OCI-M2 (cell line): ENCODE measurements around the gene PCTP.

Experiments used
- DNase-seq: peaks from one replicate; lab custom pipeline; 2025; ENCODE audit not compliant: unreplicated experiment; lab: John Stamatoyannopoulos, UW

PCTP gene

DNA sequence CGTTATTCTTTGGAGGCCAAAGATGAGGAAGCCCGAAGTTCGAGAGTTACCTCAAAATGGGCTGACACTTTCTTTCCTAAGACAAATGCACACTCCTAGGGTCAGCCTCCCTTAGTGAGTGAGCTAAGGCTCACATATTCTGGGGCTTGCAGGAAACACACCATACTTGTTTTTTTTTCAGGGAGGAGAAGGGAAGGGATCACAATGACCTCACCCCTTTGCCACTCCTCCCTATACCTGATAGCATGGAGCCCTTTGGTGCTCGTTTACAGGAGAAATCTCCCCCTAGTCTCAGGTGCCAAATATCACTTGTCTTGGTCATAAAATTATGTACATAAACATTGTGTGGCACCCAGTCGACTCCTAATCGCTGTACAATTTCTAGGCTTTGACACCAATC lies 23.6 kb upstream of the PCTP start:
- DNase-seq: no peak

DNA sequence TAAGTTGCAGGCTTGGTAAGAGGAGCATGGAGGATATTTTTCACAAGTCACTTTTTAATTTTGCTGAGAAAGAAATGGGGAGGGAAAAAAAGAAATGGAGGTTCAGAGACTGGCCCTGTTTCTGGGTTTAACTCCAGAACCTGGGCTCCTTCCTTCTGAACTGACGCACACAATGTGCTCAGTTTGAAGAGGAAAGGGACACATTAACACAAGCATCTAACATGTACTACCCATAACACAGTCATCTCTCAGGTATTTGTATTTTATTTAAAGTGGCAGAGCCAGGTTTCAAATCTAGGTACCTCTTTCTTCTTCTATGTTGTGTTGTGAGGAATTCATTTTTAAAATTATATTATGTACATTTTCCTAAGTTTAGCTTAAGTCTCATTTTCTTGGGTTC lies 22.9 kb upstream of the PCTP start:
- DNase-seq: no peak

DNA sequence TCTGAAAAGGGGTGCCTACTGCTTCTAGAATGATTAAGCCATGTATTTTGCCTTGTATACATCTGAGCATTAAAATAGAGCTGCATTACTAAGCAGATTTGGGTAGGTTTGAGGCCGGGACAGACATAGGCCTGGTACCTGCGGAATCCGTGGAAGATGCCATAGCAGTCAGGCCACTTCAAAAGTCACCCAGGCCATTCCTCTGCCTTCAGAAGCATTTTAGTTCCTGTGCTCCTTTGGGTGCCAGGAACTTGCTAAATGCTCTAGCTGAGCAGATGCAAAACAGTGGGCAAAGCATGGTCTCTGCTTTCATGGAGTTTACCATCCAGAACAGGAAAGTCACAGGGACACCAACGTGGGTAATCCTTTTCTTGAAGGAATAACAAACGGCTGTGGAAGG lies 22.5 kb upstream of the PCTP start:
- no peak for DNase-seq

DNA sequence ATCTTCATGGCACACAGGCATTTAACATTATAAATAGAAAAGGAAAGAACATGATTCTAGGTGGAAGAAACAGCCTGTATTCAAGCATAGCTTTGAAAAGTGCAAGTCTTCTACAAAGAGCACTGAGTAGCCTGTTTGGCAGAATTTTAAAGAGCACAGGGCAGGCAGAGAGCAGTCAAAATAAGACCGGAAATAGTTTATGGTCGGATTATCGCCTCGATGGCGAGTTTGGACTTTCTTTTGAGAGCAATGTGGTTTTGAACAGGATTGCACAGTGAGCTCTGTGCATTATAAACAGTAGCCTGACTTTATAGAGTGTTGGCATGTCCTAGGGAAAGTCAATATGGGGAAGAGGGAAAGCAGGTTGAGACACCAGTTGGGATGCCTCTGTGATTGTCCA lies 22.0 kb upstream of the PCTP start:
- DNase-seq: no peak

DNA sequence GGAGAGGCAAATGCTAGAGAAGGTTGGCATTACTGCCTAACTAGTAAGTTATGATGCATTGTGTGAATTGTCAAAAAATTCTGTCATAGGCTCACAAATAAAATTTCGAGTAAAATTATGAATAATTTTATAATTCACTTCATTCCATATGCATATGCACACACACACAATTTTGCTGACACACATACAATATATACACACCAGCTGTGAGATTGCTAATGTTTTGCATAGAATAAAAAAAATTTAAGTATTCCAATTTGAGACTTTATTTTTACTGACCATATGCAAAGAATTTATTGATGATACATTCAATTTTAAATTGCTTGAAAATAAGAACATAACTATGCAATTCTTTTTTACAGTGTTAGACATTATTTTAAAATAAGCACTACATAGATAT lies 21.4 kb upstream of the PCTP start:
- no peak for DNase-seq

DNA sequence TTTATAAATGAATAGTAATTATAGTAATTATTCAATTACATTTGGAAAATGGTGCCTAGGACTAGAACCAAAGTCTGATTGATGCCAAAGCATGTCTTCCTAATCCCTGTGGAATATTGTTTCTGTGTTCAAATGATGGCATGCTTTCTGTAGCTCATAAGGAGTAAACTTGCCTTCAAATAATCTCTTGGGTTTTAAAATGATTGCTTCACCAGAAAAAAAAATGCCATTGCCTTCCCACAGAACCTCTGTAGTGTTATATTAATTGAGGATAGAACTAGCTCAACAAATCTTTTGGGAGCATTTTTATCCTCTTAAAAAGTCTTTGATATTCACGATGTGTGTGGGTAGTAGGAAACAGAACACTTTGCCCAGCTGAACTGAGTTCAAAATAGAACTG lies 20.5 kb upstream of the PCTP start:
- no peak for DNase-seq

DNA sequence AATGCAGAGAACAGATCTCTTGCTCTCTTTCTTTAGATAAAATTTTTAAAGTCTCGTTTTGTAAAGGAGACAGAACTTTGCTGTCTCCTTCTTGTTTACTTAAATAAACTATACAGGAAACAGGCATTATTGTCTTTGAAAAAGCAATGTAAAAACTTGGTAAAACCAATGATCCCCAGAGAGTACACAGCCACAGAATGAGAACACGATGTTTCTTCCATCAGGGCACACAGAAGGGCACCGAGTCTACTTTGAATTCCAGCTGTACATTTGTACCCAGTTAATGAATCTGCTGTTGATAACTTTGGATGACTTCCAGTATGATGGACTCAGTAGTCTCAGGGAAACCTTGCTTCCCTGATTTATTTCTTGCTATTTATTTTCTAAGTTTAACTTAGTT lies 20.0 kb upstream of the PCTP start:
- no peak for DNase-seq

DNA sequence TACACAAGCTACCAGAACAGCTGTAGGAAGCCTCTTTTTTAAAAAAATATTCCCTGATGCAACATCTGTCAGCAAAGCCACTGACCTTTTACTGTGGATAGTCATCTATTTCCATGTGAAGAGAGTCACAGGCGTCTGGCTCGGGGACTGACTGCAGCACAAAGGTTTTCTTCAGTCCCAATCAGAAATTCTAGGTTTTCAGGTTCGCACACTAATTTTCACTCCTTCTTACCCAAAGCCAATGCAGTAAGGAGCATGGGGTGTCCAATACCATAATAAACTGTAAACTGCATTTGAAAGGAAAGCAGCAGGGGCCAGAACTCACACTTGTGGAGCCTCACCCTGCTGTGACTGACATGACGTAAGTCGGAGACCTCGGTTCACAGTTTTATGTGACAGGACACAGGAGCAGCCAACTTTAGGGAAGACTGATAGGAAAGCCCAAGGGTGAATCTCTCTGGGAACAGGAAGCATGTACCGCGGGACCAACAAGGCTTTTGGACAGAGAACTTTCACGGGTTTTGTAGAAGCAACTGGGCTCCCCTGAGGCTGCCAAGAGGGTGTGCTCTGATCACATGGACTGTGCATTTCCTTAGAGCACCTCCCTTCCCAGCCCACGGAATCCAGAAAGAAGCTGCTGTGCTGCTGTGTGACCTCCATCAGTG lies 19.1 kb upstream of the PCTP start:
- no peak for DNase-seq

DNA sequence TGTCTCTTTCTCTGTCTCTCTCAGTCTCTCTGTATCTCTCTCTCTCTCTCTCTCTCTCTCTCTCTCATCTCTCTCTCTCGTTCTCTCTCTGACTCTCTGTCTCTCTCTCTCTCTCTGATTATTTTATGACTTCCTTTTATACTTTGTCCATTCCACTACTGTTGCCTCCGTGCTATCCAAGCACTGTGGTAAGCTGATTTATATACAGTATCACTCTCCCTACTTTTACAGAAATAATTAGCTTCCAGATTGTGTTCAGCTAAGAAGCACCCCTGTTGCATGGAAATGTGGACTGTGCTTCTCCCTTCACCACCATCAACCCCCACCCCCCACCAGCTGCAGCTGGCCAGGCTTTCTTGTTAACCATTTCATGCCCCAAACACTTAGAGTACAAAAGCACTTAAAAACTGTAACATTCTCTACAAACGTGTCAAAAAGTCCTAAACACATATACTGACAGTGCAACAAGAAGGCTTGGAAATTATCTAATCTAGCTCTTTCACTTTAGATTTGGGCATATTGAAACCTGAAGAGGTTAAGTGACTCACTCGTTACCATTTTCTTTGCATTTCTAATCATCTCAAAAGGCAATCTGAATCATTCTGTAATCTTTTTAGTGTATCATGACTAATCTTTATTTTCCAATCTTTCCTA lies 16.6 kb upstream of the PCTP start:
- DNase-seq: no peak

DNA sequence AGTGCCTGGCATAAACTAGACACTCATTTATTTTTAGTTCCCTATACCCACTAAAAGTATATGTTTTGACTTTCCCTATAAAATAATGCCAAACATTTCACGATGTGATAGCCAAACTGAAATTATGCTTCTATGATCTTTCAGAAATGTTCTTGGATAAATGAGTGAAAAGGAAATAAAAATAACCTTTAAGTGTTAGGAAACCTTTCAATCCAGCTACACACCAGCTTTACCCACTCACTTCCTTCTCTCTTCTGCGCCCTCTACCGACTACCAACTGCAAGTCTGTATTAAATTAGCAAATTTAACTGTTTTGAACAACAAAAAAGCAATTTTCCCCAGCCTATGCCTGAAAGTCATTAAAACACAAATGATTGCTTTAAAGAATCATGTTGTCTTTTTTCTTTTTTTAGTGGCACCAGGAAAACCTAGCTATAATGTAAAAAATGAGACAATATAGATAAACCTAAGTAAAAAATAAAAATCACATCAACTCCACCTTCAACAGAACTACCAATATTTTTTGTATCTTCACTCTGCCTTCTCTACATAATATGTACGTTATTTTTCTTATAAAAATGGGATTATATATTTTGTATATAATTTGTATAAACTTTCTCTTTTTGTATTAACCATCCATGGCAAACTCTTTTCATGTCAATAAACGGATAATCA lies 15.0 kb upstream of the PCTP start:
- DNase-seq: no peak

DNA sequence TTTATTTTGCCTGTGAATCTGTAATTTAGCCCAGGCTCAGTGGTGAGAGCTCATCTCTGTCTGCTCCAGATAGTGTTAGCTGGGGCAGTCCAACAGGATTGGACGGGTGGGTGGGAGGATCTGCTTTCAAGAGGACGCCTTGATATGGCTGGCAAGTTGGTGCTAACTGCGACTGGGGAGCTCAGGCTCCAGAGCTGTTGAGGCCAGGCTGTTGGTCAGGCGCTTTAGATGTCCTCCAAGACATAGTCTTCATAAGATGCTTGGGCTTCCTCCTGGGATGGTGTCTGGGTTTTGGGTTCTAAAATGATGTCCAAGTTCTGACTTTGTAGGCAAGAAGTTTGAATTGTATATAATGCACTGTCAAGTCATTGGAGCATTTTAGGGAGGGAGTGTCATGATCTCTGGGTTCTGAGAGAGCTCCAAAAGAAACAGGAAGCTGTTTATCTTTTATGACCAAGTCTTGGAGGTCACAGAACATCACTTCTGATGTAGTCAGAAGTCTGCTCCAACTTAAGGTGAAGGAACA lies 12.8 kb upstream of the PCTP start:
- DNase-seq: no peak

DNA sequence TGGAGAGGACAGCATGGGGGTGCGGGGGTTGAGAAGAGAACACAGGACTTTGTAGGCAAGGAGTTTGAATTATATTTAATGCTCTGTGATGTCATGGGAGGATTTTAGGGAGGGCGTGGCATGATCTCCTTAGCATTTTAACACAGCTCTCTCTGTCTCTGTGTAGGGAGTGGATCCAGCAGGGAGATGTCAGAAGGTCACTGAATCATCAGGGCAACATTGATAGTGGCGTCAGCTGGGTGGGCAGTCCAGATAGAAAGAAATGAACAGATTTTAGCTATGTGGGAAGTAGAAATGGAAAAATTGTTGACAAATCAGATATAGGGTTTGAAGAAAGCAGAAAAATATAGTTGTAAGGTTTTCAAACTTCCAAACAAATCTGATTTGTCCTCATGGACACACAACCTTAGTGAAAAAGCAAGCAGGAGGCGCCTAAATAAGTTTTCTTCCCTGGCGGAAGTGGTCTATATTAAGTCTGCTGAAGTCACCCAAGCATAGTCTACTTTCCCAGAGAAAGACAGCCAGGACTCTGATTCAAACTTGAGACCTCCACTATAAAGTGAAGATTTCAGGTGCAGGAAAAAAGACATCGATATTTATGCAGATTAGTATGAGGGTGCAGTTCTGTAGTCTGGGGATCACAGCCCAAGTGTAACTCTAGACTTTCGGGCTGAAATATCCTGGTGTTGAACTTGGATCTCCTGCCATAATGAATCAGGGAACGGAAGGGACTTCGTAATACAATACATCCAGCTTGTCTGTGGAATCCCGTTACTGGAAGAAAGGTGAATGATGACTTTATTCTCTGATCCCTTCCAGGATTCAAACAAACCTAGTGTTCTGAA lies 10.1 kb upstream of the PCTP start:
- DNase-seq: no peak

DNA sequence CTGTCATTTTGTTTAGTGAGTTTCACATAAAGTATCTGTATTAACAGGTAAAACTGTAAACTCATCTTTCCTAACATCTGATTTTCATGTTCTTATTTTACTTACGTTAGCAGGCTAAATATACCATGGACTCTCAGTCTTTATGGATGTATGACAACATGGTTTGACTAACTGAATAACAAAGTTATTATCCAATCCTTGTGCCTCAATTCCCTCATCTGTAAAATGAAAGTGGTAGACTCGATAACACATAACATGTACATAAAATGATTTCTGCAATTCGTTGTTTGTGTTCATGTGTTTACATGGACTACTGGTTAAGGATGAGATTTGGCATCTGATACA lies 9.5 kb upstream of the PCTP start:
- DNase-seq: no peak

DNA sequence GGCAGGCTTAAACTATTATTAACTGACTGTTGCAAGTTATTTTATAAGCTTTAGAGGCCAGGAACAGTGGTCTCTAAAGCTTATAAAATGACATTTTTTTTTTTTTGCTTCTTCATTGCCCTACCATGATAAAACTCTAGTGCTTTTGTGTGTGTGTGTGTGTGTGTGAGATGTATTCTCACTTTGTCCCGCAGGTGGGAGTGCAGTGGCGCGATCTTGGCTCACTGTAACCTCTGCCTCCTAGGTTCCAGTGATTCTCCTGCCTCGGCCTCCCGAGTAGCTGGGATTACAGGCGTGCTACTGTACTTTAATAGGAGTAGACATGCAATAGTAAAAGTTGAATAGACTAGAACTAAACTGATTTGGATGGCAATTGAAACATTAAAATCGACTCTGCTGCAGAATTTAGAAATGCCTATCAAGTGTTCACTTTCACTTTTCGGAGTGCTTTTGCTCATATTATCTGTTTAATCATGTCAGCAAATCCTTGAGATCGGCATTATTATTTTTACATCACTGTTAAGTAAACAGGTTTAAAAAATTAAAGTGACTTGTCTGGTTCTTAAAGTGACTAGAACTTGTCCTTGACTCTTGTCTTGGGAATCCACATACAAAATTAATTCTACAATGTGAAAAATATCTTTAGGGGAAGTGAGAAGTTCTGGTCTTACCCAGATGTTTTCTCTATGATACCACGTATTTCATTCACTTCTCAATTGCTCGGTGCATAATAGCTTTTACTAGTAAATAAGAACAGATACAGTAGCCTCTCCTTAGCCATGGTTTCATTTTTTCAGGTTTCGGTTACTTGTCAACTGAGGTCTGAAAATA lies 8.4 kb upstream of the PCTP start:
- no peak for DNase-seq

DNA sequence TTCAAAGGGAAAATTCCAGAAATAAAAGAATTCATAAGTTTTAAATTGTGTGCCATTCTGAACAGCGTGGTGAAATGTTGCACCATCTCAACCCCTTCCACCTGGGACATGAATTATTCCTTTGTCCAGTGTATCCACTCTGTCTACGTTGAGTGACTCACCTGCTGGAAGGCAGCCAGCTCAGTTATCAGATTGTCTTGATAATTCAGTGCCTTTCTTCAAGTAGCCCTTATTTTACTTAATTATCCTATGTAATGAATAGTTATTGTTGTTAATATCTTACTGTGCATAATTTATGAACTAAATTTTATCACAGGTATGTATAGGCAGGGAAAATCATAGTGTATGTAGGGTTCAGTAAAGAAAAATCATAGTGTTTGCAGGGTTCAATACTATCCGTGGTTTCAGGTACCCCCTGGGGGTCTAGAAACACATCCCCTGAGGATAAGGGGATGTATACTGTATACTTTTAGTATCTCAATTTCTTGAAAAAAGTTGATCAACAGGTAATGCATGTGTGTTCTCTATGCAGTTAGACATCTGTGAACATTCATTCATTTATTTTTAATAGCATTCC lies 7.7 kb upstream of the PCTP start:
- DNase-seq: no peak

DNA sequence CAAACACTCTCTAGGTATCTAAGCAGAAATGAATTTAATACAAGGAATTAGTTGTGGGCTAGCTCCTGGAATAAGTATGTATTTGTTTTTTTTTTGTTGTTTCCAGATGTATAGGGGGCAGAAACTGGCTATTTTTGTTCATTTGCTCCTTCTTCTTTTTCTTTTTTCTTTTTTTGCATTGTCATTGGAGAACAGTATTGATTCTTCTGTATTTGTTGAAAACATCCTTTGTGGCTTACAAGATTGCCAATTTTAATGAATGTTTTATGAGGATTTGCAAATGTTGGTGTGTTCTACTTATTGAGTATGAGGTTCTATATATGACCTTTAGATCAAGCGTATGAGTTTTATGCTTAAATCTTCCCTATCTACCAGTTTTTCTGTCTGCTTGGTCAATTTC lies 5.6 kb upstream of the PCTP start:
- no peak for DNase-seq

DNA sequence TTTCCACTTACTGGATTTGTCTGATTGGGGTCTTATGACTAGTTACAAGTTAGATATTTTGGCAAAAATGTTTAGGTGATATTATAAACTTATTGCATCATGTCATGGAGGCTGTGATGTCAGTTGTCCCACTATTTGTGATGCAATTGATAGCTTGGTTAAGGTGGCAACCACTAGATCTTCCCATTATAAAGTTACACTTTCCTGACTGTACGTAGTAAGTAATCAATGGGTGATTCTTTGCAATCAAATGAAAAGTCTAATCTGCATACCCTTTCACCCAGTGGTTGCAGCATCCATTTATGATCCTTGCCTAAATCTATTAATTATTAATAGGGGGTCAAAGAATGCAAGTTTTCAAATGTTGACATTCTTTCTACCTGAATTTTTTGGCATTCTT lies 4.4 kb upstream of the PCTP start:
- DNase-seq: no peak

DNA sequence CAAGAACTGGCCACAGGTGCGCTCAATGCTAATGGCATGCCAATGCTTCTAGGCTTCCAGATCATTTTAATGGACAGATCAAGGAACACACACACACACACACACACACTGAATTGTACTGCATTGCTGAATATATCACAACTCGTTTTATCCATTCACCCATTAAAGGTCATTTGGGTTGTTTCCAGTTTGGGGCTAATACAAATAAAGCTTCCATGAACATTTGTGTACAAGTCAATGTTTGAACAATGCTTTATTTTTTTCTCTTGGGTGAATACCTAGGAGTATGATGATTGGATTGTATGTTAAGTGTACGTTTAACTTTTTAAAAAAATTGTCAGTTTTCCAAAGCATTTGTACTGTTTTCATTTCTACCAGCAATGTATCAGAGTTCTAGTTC lies 3.6 kb upstream of the PCTP start:
- DNase-seq: no peak

DNA sequence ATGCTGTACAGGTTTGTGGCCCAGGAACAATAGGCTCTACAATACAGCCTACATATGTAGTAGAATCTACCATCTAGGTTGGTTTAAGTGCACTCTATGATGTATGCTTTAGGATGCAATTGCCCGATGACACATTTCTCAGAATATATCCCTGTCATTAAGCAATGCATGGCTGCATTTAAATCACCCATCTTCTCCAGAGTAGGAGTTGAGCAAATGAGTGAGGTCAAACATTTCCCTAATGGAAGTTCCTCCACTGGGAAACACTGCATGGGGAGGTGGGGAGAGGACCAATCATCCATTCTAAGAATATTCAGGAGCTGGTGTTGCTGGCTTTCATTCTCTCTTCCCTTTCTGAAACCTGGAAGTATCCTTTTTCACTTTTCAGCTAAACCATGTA lies 2.0 kb upstream of the PCTP start:
- no peak for DNase-seq

DNA sequence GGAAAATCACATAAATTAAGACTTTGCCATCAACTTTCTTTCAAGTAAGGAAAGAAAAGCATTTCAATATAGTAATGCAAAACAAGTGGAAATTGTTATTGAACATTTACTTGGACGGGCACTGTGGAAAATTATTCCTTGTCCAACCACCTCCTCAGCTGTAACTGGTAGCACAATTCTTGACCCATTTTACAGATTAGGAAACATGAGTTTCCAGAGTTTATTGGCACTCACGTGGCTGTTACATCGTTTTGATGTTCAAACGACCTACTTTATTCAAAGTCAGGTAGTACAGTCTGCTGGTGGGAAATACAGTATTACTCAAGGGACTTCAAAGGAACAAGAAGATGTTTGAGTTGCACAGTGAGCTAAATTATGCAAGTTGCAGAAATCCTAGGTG lies 866 bp upstream of the PCTP start:
- DNase-seq: no peak
